Fibroblast of the conjunctiva (primary cell): ENCODE measurements around the gene MED20.

ENCODE experiments used
- DNase-seq: peaks from one replicate; pipeline ENCODE4 v3.0.0-alpha.2; 2010; ENCODE audit warnings: low read depth

MED20 gene

GRCh38 chr6:41901882-41902519, 18.9 kb downstream of the MED20 start:
- no peak for DNase-seq

GRCh38 chr6:41900861-41901260, 20.1 kb downstream of the MED20 start:
- DNase-seq, result no peak

- DNase-seq, result no peak
Observed at GRCh38 chr6:41896281-41896680, 24.7 kb downstream of the MED20 start.

GRCh38 chr6:41895300-41896233, 25.4 kb downstream of the MED20 start, which contains the start of gene USP49:
TSS of gene USP49 (minus strand) at chr6:41895375. CDS start at chr6:41806983, 88,392 bp downstream.
- DNase-seq, result peak; percentile 69

- DNase-seq, result no peak
Observed at GRCh38 chr6:41894366-41895299, 26.3 kb downstream of the MED20 start.

- no peak for DNase-seq
Observed at GRCh38 chr6:41892921-41893564, 27.9 kb downstream of the MED20 start.

GRCh38 chr6:41887331-41887751, 33.6 kb downstream of the MED20 start:
- DNase-seq, result no peak

- no peak for DNase-seq
Observed at GRCh38 chr6:41885930-41886329, 35.0 kb downstream of the MED20 start.

- DNase-seq, result no peak
Observed at GRCh38 chr6:41884957-41885356, 36.0 kb downstream of the MED20 start.

GRCh38 chr6:41881506-41881905, 39.4 kb downstream of the MED20 start:
- no peak for DNase-seq

GRCh38 chr6:41878961-41879405, 42.0 kb downstream of the MED20 start:
- DNase-seq, result no peak

GRCh38 chr6:41878246-41878645, 42.7 kb downstream of the MED20 start:
- no peak for DNase-seq

GRCh38 chr6:41877051-41877680, 43.8 kb downstream of the MED20 start:
- no peak for DNase-seq

- no peak for DNase-seq
Observed at GRCh38 chr6:41874741-41875140, 46.2 kb downstream of the MED20 start.

- DNase-seq, result no peak
Observed at GRCh38 chr6:41872147-41872546, 48.8 kb downstream of the MED20 start.

GRCh38 chr6:41871691-41872090, 49.2 kb downstream of the MED20 start:
- DNase-seq, result no peak

GRCh38 chr6:41859356-41859755, 61.6 kb downstream of the MED20 start:
- no peak for DNase-seq

GRCh38 chr6:41858703-41859102, 62.2 kb downstream of the MED20 start:
- no peak for DNase-seq
